Testis (tissue), 3 donors: ENCODE measurements around the gene HMCN1. TPM values are rescaled to one million over a fixed set of nuclear protein-coding genes. Genes with fewer than 3 reads are reported as not detected.

ENCODE experiments used
- DNase-seq: peaks from one replicate; pipeline ENCODE4 v3.0.0-alpha.2; 2019
- H3K27ac ChIP-seq, 2 donors: fragments of 200-600 bp; sonication (generic); one replicate each; pipeline ENCODE4 v1.5.1; 2019
- H3K27me3 ChIP-seq: fragments of 200-600 bp; sonication (generic); one replicate; pipeline ENCODE4 v1.5.1; 2019
- H3K36me3 ChIP-seq: fragments of 200-600 bp; sonication (generic); one replicate; pipeline ENCODE4 v1.5.1; 2017; ENCODE audit warnings: low read depth; ENCODE audit errors: missing control alignments
- H3K4me1 ChIP-seq: fragments of 200-600 bp; sonication (generic); one replicate; pipeline ENCODE4 v1.5.1; 2019
- H3K4me3 ChIP-seq, 2 donors: fragments of 200-600 bp; sonication (generic); one replicate each; pipeline ENCODE4 v1.5.1; 2017 to 2019
- H3K9me3 ChIP-seq: fragments of 200-600 bp; sonication (generic); one replicate; pipeline ENCODE4 v1.5.1; 2017
- CTCF ChIP-seq, 3 experiments: fragments of 450-650 bp in 2 of 3; fragments of 200-600 bp in 1 of 3; sonication (generic) in 1 of 3; IDR thresholded peaks; one replicate each; pipeline ENCODE4 v1.5.1; 2016 to 2019; ENCODE audit warnings: antibody characterized with exemption in 3 of 3, mild to moderate bottlenecking in 2 of 3, moderate library complexity in 1 of 3
- POLR2A ChIP-seq: fragments of 450-650 bp; IDR thresholded peaks from one replicate; pipeline ENCODE4 v1.6.1; 2017; ENCODE audit warnings: antibody characterized with exemption, mild to moderate bottlenecking, moderate library complexity
- WGBS, 2 donors: methylation state at CpG; one replicate each; pipeline ENCODE4 v1.1.5; 2018; 5-methylcytosine and 5-hydroxymethylcytosine counted together
- intact Hi-C: fragments of 100-400 bp; cut with DNase I; formaldehyde crosslinking; loops from one replicate; pipeline ENCODE4 v1.15.1; 2023; ENCODE audit warnings: low total_unique reads
- polyA plus RNA-seq: library from polyadenylated mRNA; stranded (reverse); fragments of 350-450 nt; fragmentation: Illumina TruSeq; extraction: RNeasy Lipid Tissue Mini Kit (QIAGEN cat#74804); gene quantifications from one replicate; pipeline ENCODE4 v1.2.3, GENCODE V29; 2014; ENCODE audit warnings: low read depth, low replicate concordance; ENCODE audit not compliant: insufficient read depth
- total RNA-seq, 2 donors: library from RNA; depleted of rRNA; stranded (reverse); fragments of >200 nt; gene quantifications; one replicate each; pipeline ENCODE4 v1.2.3, GENCODE V29; 2016

Gene HMCN1
- total and polyA plus RNA-seq, 3 donors from 2014 or later = 5.2 to 6.2 (median 5.7) TPM

GRCh38 chr1:185973645-185974044 is 239.5 kb downstream of the HMCN1 start:
- H3K9me3 ChIP-seq = no peaks in the 10 kb centered on the region
- TF ChIP-seq CTCF (IDR thresholded peaks at IDR 0.05) (no peak), POLR2A (no peak)
- H3K27ac ChIP-seq = no peak overlapping the region
- H3K4me3 ChIP-seq = no peak overlapping the region
- WGBS, 2 donors = 84 to 96% methylated on average over 1 of the region's 1 CpG
- no peaks in the 10 kb centered on the region for H3K27me3 ChIP-seq
- no peaks in the 10 kb centered on the region for H3K4me1 ChIP-seq
- no peaks in the 10 kb centered on the region for H3K36me3 ChIP-seq
- DNase-seq = no peak
- intact Hi-C loops = no loop called here

- 96 to 97% methylated on average over 3 of the region's 3 CpGs for WGBS, 2 donors
- no peak for DNase-seq
- Histone ChIP-seq H3K4me3 (no peak overlapping the region), H3K4me1 (no peaks in the 10 kb centered on the region), H3K9me3 (no peaks in the 10 kb centered on the region), H3K27me3 (no peaks in the 10 kb centered on the region), H3K36me3 (no peaks in the 10 kb centered on the region), H3K27ac (no peak overlapping the region)
- no peak for TF ChIP-seq CTCF (IDR thresholded peaks at IDR 0.05)
- TF ChIP-seq POLR2A = no peak
- intact Hi-C loops = no loop called here
Measured at GRCh38 chr1:185974367-185975170, 240.4 kb downstream of the HMCN1 start.

DNA sequence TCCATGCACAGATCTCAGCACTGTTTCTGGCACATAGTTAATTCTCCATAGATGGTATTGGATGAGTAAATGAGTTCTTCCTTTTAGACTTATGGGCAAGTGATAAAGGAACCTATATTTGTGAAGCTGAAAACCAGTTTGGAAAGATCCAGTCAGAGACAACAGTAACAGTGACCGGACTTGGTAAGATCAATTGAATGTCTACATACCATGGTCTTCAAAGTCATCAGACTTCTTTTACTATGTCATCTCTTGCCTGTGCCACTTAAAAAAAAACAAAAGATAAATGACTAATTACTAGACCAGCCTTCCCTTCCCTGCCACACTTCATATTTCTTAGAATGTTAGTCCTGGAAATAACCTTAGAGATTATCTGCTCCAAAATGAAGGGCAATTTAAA is 246.7 kb downstream of the HMCN1 start:
- H3K4me3 ChIP-seq = no peak overlapping the region
- H3K9me3 ChIP-seq = no peaks in the 10 kb centered on the region
- no peaks in the 10 kb centered on the region for H3K4me1 ChIP-seq
- DNase-seq = no peak
- TF ChIP-seq CTCF (IDR thresholded peaks at IDR 0.05) (no peak), POLR2A (no peak)
- no peaks in the 10 kb centered on the region for H3K27me3 ChIP-seq
- WGBS, 2 donors = 95 to 100% methylated on average over 1 of the region's 1 CpG
- H3K27ac ChIP-seq = no peak overlapping the region
- H3K36me3 ChIP-seq = no peaks in the 10 kb centered on the region
- intact Hi-C loops = no loop called here

DNA sequence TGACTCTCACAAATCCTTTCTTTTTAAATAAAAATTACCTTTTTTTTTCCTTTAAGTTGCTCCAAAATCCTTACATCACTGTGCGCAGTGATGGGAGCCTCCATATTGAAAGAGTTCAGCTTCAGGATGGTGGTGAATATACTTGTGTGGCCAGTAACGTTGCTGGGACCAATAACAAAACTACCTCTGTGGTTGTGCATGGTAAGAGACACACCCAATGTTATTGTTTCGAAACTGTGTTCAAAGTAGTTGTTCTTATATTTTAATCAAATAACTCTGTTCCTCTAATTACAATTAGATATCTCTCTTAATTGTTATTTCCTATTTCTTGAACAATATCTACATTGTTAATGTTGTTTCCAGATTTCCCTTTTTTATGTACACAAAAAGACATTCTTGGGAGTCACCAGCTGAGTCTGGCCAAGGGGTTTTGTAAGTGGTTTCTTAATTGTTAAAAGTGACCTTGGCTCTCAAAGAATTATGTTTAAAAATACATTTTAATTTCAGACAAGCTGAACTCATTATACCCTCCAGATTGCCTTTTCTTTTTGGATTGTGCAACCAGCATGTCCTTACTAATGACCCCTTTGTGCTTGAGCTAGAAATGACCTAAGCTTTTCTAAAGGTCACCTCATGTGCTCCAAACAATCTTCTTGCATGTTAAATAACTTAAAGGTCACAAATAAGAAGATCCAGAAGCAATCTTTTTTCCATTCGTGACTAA is 250.1 kb downstream of the HMCN1 start:
- TF ChIP-seq CTCF (IDR thresholded peaks at IDR 0.05) (no peak), POLR2A (no peak)
- 71 to 74% methylated on average over 4 of the region's 4 CpGs for WGBS, 2 donors
- H3K27ac ChIP-seq = no peak overlapping the region

More for the DNA sequence above, 250.1 kb downstream of the HMCN1 start:
- H3K36me3 ChIP-seq = no peaks in the 10 kb centered on the region
- H3K4me1 ChIP-seq = no peaks in the 10 kb centered on the region
- H3K4me3 ChIP-seq = no peak overlapping the region
- DNase-seq = no peak
- intact Hi-C loops = no loop called here
- no peaks in the 10 kb centered on the region for H3K27me3 ChIP-seq
- H3K9me3 ChIP-seq = no peaks in the 10 kb centered on the region
